Activated CD4-positive, alpha-beta T cell treated with anti-CD3 and anti-CD28 coated beads for 1 hour (primary cell): Measurements from ENCODE around the gene FXN.
"Not testable (repeated sequence)": the region's sequence is repeated elsewhere in the genome, so short reads cannot be mapped to it uniquely, and the experiment has no call there.

Experiments used
- DNase-seq: peaks from one replicate; pipeline ENCODE4 v3.0.0-alpha.2; 2020

The FXN gene

GRCh38 chr9:69071059-69071458 is 35.5 kb downstream of the FXN start:
- no peak for DNase-seq

- no peak for DNase-seq
These were observed 37.6 kb downstream of the FXN start for GRCh38 chr9:69073103-69073502.

DNA sequence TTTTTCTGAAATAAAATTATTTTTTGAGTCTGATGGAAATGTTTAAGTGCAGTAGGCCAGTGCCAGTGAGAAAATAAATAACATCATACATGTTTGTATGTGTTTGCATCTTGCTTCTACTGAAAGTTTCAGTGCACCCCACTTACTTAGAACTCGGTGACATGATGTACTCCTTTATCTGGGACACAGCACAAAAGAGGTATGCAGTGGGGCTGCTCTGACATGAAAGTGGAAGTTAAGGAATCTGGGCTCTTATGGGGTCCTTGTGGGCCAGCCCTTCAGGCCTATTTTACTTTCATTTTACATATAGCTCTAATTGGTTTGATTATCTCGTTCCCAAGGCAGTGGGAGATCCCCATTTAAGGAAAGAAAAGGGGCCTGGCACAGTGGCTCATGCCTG is 39.2 kb downstream of the FXN start:
- DNase-seq = no peak

- DNase-seq = no peak
These were observed 41.0 kb downstream of the FXN start for GRCh38 chr9:69076550-69076949.

GRCh38 chr9:69078069-69078468 is 42.5 kb downstream of the FXN start:
- no peak for DNase-seq

GRCh38 chr9:69078581-69078980 is 43.0 kb downstream of the FXN start:
- DNase-seq = no peak

- DNase-seq = no peak
These were observed 43.6 kb downstream of the FXN start for GRCh38 chr9:69079186-69079585.

- no peak for DNase-seq
These were observed 45.7 kb downstream of the FXN start for GRCh38 chr9:69081261-69081660.

DNA sequence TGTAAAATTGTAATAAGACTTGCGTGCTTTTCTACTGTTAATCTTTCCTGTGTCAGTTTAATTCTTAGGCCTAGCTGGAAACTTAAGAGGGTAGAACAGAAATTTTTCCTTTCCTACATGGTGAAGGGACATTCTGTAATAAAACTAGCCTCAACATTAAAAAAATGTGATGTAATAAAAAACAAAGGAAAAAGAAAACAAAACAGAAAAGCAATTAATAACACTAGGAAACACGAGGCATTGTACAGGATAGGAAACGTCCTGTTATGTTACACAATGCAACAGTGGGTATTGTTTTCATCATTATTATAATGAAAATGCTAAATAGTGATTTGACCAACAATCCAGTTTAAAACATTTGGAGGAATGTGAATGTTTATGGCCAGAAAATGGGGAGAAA is 47.8 kb downstream of the FXN start:
- no peak for DNase-seq

GRCh38 chr9:69085569-69086283 is 50.2 kb downstream of the FXN start:
- DNase-seq = no peak

- DNase-seq = no peak
These were observed 50.8 kb downstream of the FXN start for GRCh38 chr9:69086312-69086711.

DNA sequence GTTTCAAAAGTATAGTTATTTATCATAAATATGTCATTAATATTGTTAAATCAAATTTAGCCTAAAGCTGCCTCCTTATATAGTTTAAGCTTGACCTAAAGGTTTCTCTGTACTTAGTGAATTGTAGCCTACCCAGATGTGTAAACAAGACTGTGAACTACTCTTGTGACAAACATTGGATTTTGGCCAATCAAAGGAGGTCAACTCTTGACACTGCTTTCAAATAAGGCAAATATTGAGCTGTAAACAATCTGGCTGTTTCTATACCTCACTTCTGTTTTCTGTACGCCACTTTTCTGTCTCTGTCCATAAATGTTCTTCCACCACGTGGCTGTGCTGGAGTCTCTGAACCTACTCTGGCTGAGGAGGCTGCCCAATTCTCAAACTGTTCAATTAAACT is 51.2 kb downstream of the FXN start:
- no peak for DNase-seq

DNA sequence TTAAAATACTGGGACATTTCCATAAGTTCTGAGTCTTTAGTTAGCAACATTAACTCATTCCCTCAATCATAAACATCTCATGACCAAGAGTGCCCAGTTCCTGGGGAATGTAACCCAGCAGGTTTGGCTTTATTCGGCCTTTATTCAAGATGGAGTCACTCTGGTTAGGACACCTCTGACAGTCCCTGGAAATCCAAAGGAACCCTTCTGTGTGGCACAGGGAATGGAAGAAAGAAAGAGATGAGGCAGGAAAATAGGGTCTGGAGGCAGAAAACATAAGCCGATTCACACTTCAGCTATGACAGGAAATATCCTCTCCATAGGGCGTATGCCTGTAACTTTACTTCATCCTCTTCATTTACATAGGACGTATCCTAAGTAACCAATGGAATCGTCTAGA is 53.5 kb downstream of the FXN start:
- DNase-seq = no peak

GRCh38 chr9:69089491-69089890 is 53.9 kb downstream of the FXN start:
- no peak for DNase-seq

DNA sequence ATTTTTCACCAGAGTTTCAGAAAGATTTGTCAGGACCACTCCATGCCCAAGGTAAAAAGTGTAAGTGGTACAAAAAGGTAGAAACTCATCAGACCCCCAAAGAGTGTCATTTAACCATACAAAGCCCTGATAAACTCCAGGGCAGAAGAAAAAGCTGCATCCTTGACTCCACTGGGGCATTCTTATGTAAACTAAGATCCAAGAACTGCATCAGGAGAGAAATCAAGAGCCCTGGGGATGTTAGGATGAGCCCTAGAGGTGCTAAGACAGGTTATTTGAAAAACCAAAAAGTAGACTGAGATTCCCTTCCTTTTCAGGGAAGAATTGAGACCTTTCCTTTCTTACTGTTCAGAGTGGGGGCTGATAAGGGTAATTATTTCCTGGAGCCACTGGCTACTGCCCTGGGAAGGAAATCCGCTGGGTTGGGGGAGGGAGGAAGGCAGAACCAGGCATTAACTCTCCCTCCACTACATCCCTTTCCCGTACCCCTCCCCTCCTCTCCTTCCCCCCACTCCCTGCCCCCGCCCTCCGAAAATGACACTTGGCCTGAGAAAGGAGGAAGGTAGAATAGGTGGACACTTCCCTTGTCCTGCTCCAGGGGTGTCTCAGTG is 54.7 kb downstream of the FXN start:
- no peak for DNase-seq

DNA sequence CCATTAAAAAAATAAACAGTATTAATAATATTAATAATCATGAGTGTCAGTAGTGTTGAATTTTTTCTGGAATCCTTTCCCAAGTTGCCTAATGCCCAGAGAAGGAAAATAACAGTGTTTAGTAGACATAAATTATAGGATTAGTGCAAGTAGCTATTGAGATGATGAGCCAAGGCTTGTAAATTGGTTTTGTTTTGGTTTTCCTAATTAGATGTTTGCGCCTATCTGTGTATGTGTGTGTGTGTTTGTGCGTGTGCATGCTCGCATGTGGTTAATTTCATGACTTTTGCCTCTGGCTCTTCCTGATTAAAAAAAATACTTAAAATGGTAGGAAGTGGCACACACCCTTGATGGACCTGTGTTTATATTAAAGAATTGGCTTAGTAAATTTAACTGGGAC is 55.4 kb downstream of the FXN start:
- DNase-seq = no peak

DNA sequence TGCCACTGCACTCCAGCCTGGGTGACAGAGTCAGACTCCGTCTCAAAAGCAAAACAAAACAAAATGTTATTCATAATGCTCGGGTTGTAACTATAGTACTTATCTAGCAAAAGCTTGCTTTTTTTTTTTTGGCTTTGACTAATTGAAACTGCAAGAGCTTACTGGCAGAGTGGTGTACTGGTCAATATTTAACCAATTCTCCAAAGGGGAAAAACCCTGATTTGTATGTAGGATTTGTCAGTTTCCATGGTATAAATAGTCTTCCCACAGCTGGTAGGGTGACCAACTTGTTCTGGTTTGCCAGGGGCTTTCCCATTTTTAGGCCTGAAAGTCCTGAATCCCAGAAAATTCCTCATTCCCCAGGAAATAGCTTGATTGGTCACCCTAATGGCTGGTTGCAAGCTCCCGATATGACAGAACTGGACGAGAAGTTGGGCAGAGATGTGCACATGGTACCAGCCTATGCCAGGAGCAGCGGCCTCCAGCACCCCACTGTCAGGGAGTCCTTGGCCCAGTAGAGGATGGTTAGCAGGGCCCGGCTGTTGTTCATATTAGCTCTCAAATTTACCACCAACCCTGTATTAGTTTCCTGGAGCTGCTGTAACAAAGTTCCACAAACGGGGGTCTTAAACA is 58.0 kb downstream of the FXN start:
- DNase-seq = no peak

DNA sequence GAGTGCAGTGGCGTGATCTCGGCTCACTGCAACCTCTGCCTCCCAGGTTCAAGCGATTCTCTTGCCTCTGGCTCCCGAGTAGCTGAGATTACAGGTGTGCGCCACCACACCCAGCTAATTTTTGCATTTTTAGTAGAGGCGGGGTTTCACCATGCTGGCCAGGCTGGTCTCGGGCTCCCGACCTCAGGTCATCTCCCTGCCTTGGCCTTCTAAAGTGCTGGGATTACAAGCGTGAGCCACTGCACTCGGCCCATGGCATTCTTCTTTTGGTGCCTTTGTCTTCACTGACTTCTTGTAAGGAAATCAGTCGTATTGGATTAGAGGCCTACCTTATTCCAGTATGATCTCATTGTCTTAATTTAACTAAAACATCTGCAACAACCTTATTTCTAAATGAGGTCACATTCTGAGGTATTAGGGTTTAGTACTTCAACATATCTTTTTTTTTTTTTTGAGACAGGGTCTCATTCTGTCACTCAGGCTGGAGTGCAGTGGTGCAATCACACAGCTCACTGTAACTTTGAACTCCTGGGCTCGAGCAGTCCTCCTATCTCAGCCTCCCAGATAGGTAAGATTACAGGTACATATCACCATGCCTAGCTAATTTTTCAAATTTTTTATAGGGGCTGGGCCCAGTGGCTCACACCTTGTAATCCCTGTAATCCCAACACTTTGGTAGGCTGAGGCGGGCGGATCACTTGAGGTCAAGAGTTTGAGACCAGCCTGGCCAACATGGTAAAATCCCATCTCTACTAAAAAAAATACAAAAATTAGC is 59.0 kb downstream of the FXN start:
- not testable (repeated sequence) for DNase-seq

DNA sequence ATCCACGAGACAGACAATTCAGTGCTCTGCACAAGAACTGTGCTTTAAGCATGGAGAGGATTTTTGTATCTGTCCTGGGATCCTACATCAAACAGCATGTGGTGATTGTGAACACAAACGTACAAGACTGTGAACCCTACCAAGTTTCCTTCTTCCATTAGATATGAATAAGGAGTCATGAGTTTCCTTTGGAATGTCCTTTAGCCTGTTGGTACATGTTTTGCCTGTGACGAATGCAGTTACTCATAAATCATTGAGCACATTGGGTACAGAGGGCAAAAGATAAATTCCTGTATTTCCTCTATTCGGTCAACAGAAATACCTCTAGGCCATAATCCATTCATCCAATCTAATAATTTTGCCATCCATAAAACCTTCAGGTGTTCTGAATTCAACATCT is 61.5 kb downstream of the FXN start:
- DNase-seq = no peak

- no peak for DNase-seq
These were observed 62.5 kb downstream of the FXN start for GRCh38 chr9:69097923-69098593.

- DNase-seq = not testable (repeated sequence)
These were observed 67.9 kb downstream of the FXN start for GRCh38 chr9:69103348-69103996.

- DNase-seq = no peak
These were observed 69.4 kb downstream of the FXN start for GRCh38 chr9:69104830-69105527.
